22Rv1 (cell line): ENCODE measurements around the gene ILF3.

ENCODE experiments used
- CTCF ChIP-seq: fragments of 450-650 bp; IDR thresholded peaks from 2 replicates; pipeline ENCODE4 v1.5.1; 2017; ENCODE audit warnings: mild to moderate bottlenecking
- ZFX ChIP-seq: fragments of 450-650 bp; IDR thresholded peaks from 2 replicates; pipeline ENCODE4 v1.6.1; 2017; ENCODE audit warnings: antibody characterized with exemption, borderline replicate concordance

DNA sequence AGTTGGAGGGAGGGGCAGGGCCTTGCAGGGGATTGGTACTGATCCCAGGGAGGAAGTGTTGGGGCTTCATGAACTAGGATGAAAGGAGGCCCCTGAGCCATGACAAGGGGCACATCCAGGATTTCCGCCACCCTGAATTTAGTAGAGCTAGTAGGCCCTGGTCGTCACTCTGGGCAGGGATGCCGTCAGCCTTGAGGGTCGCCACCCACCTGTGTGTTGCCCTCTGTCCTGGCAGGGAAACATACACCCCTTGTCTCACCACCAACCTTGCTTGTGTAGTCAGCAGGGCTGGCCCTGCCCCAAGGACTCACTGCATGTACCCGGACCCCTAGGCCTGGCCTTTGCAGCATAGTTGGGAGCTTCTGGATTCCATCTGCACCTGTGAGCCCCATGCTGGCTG lies 37.7 kb downstream of the ILF3 start:
- TF ChIP-seq CTCF (no peak), ZFX (no peak)
